Measurements from ENCODE around the gene PTPN23.

GRCh38 chr3:47444103-47444502 lies 63.3 kb downstream of the PTPN23 start:
- TF ChIP-seq SNAI2 (CRISPR knock-in tag; IDR thresholded peaks at IDR 0.05) (no peak), ZNF8 (CRISPR knock-in tag; IDR thresholded peaks at IDR 0.05) (no peak), OSR1 (CRISPR knock-in tag; IDR thresholded peaks at IDR 0.05) (no peak), PPARA (CRISPR knock-in tag; IDR thresholded peaks at IDR 0.05; ENCODE audit: borderline replicate concordance) (no peak), ZFP3 (CRISPR knock-in tag; IDR thresholded peaks at IDR 0.05) (no peak), CREB5 (CRISPR knock-in tag; IDR thresholded peaks at IDR 0.05; ENCODE audit: low read depth) (no peak), ARNTL (CRISPR knock-in tag; IDR thresholded peaks at IDR 0.05; ENCODE audit: borderline replicate concordance, low read depth) (no peak)
- TF ChIP-seq, protein P1, sequence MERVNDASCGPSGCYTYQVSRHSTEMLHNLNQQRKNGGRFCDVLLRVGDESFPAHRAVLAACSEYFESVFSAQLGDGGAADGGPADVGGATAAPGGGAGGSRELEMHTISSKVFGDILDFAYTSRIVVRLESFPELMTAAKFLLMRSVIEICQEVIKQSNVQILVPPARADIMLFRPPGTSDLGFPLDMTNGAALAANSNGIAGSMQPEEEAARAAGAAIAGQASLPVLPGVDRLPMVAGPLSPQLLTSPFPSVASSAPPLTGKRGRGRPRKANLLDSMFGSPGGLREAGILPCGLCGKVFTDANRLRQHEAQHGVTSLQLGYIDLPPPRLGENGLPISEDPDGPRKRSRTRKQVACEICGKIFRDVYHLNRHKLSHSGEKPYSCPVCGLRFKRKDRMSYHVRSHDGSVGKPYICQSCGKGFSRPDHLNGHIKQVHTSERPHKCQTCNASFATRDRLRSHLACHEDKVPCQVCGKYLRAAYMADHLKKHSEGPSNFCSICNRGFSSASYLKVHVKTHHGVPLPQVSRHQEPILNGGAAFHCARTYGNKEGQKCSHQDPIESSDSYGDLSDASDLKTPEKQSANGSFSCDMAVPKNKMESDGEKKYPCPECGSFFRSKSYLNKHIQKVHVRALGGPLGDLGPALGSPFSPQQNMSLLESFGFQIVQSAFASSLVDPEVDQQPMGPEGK (CRISPR knock-in tag; IDR thresholded peaks at IDR 0.05; ENCODE audit: borderline replicate concordance): no peak
